Testis (tissue), 3 donors: ENCODE results near the gene PUM2. TPM values are rescaled to one million over a fixed set of nuclear protein-coding genes. Genes with fewer than 3 reads are reported as not detected.

Experiments used
- DNase-seq: peaks from one replicate; pipeline ENCODE4 v3.0.0-alpha.2; 2019
- H3K27ac ChIP-seq, 2 donors: fragments of 200-600 bp; sonication (generic); one replicate each; pipeline ENCODE4 v1.5.1; 2019
- H3K27me3 ChIP-seq: fragments of 200-600 bp; sonication (generic); one replicate; pipeline ENCODE4 v1.5.1; 2019
- H3K36me3 ChIP-seq: fragments of 200-600 bp; sonication (generic); one replicate; pipeline ENCODE4 v1.5.1; 2017; ENCODE audit warnings: low read depth; ENCODE audit errors: missing control alignments
- H3K4me1 ChIP-seq: fragments of 200-600 bp; sonication (generic); one replicate; pipeline ENCODE4 v1.5.1; 2019
- H3K4me3 ChIP-seq, 2 donors: fragments of 200-600 bp; sonication (generic); one replicate each; pipeline ENCODE4 v1.5.1; 2017 to 2019
- H3K9me3 ChIP-seq: fragments of 200-600 bp; sonication (generic); one replicate; pipeline ENCODE4 v1.5.1; 2017
- CTCF ChIP-seq, 3 experiments: fragments of 450-650 bp in 2 of 3; fragments of 200-600 bp in 1 of 3; sonication (generic) in 1 of 3; IDR thresholded peaks; one replicate each; pipeline ENCODE4 v1.5.1; 2016 to 2019; ENCODE audit warnings: antibody characterized with exemption in 3 of 3, mild to moderate bottlenecking in 2 of 3, moderate library complexity in 1 of 3
- POLR2A ChIP-seq: fragments of 450-650 bp; IDR thresholded peaks from one replicate; pipeline ENCODE4 v1.6.1; 2017; ENCODE audit warnings: antibody characterized with exemption, mild to moderate bottlenecking, moderate library complexity
- WGBS, 2 donors: methylation state at CpG; one replicate each; pipeline ENCODE4 v1.1.5; 2018; 5-methylcytosine and 5-hydroxymethylcytosine counted together
- intact Hi-C: fragments of 100-400 bp; cut with DNase I; formaldehyde crosslinking; loops from one replicate; pipeline ENCODE4 v1.15.1; 2023; ENCODE audit warnings: low total_unique reads
- polyA plus RNA-seq: library from polyadenylated mRNA; stranded (reverse); fragments of 350-450 nt; fragmentation: Illumina TruSeq; extraction: RNeasy Lipid Tissue Mini Kit (QIAGEN cat#74804); gene quantifications from one replicate; pipeline ENCODE4 v1.2.3, GENCODE V29; 2014; ENCODE audit warnings: low read depth, low replicate concordance; ENCODE audit not compliant: insufficient read depth
- total RNA-seq, 2 donors: library from RNA; depleted of rRNA; stranded (reverse); fragments of >200 nt; gene quantifications; one replicate each; pipeline ENCODE4 v1.2.3, GENCODE V29; 2016

The PUM2 gene
- total and polyA plus RNA-seq, 3 donors from 2014 or later = 50.5 to 92.5 (median 78.0) TPM

DNA sequence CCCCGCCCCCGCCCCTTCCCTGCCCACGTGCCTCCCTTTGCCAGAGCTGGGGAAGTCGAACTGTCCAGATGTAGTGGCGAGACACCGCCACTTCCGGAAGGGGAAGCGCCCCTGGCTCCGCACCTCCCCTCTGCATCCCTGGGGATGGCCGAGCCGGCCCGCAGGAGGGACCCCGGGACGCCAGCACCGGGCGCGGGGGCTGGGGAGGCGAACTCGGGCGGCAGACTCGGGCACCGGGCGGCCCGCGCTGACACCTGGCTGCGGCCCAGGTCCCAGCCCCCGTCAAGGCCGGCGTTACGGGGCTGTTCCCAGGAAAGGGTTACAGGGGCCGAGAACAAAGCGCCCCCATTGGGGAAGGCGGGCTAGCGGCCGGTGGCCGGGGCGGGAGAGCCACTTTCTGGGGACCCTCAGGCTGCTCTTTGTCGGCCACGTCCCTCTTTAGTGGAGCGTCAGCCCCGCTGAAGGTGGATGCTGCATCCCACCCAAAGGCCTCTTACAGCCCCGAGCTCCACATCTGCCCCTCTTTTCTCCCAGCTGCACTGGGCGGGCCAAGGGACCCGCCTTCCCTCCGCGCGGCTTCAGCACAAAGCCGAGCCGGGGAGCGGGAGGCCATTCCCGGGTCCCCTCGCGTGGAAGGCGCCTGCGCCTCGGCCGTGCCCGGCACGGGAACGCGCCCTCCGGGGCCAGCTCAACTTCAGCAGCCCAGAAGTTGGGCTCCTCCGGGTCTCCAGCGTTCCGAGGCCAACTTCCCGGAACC, 127.1 kb downstream of the PUM2 start:
- H3K4me3 ChIP-seq = peak overlapping the region; percentile 51 to 61
- peak overlapping the region; percentile 10 to 59 for H3K27ac ChIP-seq
- WGBS, 2 donors = 0 to 1% methylated on average over 4 to 41 of the region's 66 CpGs
- peak; percentile 45 for DNase-seq
- H3K27me3 ChIP-seq = no peaks in the 10 kb centered on the region
- peaks cover 10% of the 10 kb centered on the region for H3K4me1 ChIP-seq
- no peaks in the 10 kb centered on the region for H3K36me3 ChIP-seq
- TF ChIP-seq POLR2A (no peak), CTCF (IDR thresholded peaks at IDR 0.05) (no peak)
- intact Hi-C loops = loop anchor here (10.0 kb wide), 1 partner anchor 89 kb away; no protein-coding TSS in a partner anchor
- no peaks in the 10 kb centered on the region for H3K9me3 ChIP-seq

- Histone ChIP-seq H3K27me3 (no peaks in the 10 kb centered on the region), H3K9me3 (no peaks in the 10 kb centered on the region), H3K4me3 (peak overlapping the region in 1 of 2 donors; percentile 61), H3K27ac (no peak overlapping the region), H3K4me1 (peaks cover 10% of the 10 kb centered on the region), H3K36me3 (no peaks in the 10 kb centered on the region)
- no peak for DNase-seq
- TF ChIP-seq POLR2A (no peak), CTCF (IDR thresholded peaks at IDR 0.05) (no peak)
- 8 to 30% methylated on average over 12 to 21 of the region's 21 CpGs for WGBS, 2 donors
- intact Hi-C loops = loop anchor here (10.0 kb wide), 1 partner anchor 88 kb away; no protein-coding TSS in a partner anchor
Measured at GRCh38 chr2:20222769-20223406, 127.8 kb downstream of the PUM2 start.

- intact Hi-C loops = loop anchor here (10.0 kb wide), 1 partner anchor 87 kb away; no protein-coding TSS in a partner anchor
- 45 to 60% methylated on average over 1 of the region's 1 CpG for WGBS, 2 donors
- H3K9me3 ChIP-seq = no peaks in the 10 kb centered on the region
Measured at GRCh38 chr2:20222014-20222768, 128.5 kb downstream of the PUM2 start.

GRCh38 chr2:20221555-20221973, 129.1 kb downstream of the PUM2 start:
- DNase-seq = no peak
- Histone ChIP-seq H3K27ac (no peak overlapping the region), H3K36me3 (no peaks in the 10 kb centered on the region), H3K9me3 (no peaks in the 10 kb centered on the region), H3K27me3 (no peaks in the 10 kb centered on the region), H3K4me1 (peaks cover 10% of the 10 kb centered on the region), H3K4me3 (no peak overlapping the region)
- 58 to 66% methylated on average over 3 of the region's 3 CpGs for WGBS, 2 donors
- TF ChIP-seq POLR2A (no peak), CTCF (IDR thresholded peaks at IDR 0.05) (no peak)
- intact Hi-C loops = loop anchor here (10.0 kb wide), 1 partner anchor 87 kb away; no protein-coding TSS in a partner anchor

More at GRCh38 chr2:20222014-20222768, 128.5 kb downstream of the PUM2 start:
- Histone ChIP-seq H3K4me1 (peaks cover 10% of the 10 kb centered on the region), H3K27me3 (no peaks in the 10 kb centered on the region), H3K36me3 (no peaks in the 10 kb centered on the region), H3K4me3 (no peak overlapping the region), H3K27ac (no peak overlapping the region)
- TF ChIP-seq CTCF (IDR thresholded peaks at IDR 0.05) (no peak), POLR2A (no peak)
- DNase-seq = no peak
